ENCODE measurements around the gene STK39.
A peak's percentile ranks its signal among the peaks of the same experiment; 100 is the strongest.

Gene STK39

GRCh38 chr2:167966937-167967913 lies 280.2 kb downstream of the STK39 start:
- Histone ChIP-seq H3K9ac (ENCODE audit: low read length in 2 of 2) (peak overlapping the region in 1 of 2 donors; percentile 19), H3K4me1 (ENCODE audit: control insufficient read depth, insufficient read depth, low read length) (peaks cover 12% of the 10 kb centered on the region), H3K4me3 (ENCODE audit: low read length in 2 of 2) (no peak overlapping the region), H3K27ac (ENCODE audit: low read length) (peak overlapping the region; percentile 24), H3K36me3 (ENCODE audit: control insufficient read depth in 2 of 2, insufficient read depth in 2 of 2, low read length in 2 of 2) (peaks cover 4 to 5% of the 10 kb centered on the region in 2 donors), H3K27me3 (ENCODE audit: control insufficient read depth in 1 of 2, insufficient read depth in 2 of 2, low read length in 2 of 2) (no peaks in the 10 kb centered on the region), H3K9me3 (ENCODE audit: control insufficient read depth in 2 of 2, low read length in 2 of 2) (no peaks in the 10 kb centered on the region)

GRCh38 chr2:167965907-167966761 lies 281.3 kb downstream of the STK39 start:
- Histone ChIP-seq H3K36me3 (ENCODE audit: control insufficient read depth in 2 of 2, insufficient read depth in 2 of 2, low read length in 2 of 2) (peaks cover 4 to 6% of the 10 kb centered on the region in 2 donors), H3K4me1 (ENCODE audit: control insufficient read depth, insufficient read depth, low read length) (peaks cover 12% of the 10 kb centered on the region), H3K27ac (ENCODE audit: low read length) (no peak overlapping the region), H3K9me3 (ENCODE audit: control insufficient read depth in 2 of 2, low read length in 2 of 2) (no peaks in the 10 kb centered on the region), H3K4me3 (ENCODE audit: low read length in 2 of 2) (no peak overlapping the region), H3K27me3 (ENCODE audit: control insufficient read depth in 1 of 2, insufficient read depth in 2 of 2, low read length in 2 of 2) (no peaks in the 10 kb centered on the region), H3K9ac (ENCODE audit: low read length in 2 of 2) (no peak overlapping the region)

- Histone ChIP-seq H3K9me3 (ENCODE audit: control insufficient read depth in 2 of 2, low read length in 2 of 2) (no peaks in the 10 kb centered on the region), H3K27me3 (ENCODE audit: control insufficient read depth in 1 of 2, insufficient read depth in 2 of 2, low read length in 2 of 2) (no peaks in the 10 kb centered on the region), H3K27ac (ENCODE audit: low read length) (no peak overlapping the region), H3K4me3 (ENCODE audit: low read length in 2 of 2) (no peak overlapping the region), H3K9ac (ENCODE audit: low read length in 2 of 2) (no peak overlapping the region), H3K4me1 (ENCODE audit: control insufficient read depth, insufficient read depth, low read length) (peaks cover 12% of the 10 kb centered on the region), H3K36me3 (ENCODE audit: control insufficient read depth in 2 of 2, insufficient read depth in 2 of 2, low read length in 2 of 2) (peaks cover 4 to 6% of the 10 kb centered on the region in 2 donors)
These were observed 282.6 kb downstream of the STK39 start for GRCh38 chr2:167964650-167965413.

- Histone ChIP-seq H3K9me3 (ENCODE audit: control insufficient read depth in 2 of 2, low read length in 2 of 2) (no peaks in the 10 kb centered on the region), H3K4me1 (ENCODE audit: control insufficient read depth, insufficient read depth, low read length) (peaks cover 12% of the 10 kb centered on the region), H3K27ac (ENCODE audit: low read length) (no peak overlapping the region), H3K36me3 (ENCODE audit: control insufficient read depth in 2 of 2, insufficient read depth in 2 of 2, low read length in 2 of 2) (peaks cover 4 to 6% of the 10 kb centered on the region in 2 donors), H3K9ac (ENCODE audit: low read length in 2 of 2) (no peak overlapping the region), H3K4me3 (ENCODE audit: low read length in 2 of 2) (no peak overlapping the region), H3K27me3 (ENCODE audit: control insufficient read depth in 1 of 2, insufficient read depth in 2 of 2, low read length in 2 of 2) (no peaks in the 10 kb centered on the region)
These were observed 283.3 kb downstream of the STK39 start for GRCh38 chr2:167963899-167964649.

GRCh38 chr2:167962436-167963226 lies 284.8 kb downstream of the STK39 start:
- no peaks in the 10 kb centered on the region for H3K9me3 ChIP-seq (ENCODE audit: control insufficient read depth in 2 of 2, low read length in 2 of 2)
- H3K36me3 ChIP-seq (ENCODE audit: control insufficient read depth in 2 of 2, insufficient read depth in 2 of 2, low read length in 2 of 2) = peaks cover 4 to 6% of the 10 kb centered on the region in 2 donors
- H3K4me1 ChIP-seq (ENCODE audit: control insufficient read depth, insufficient read depth, low read length) = peaks cover 12% of the 10 kb centered on the region
- no peak overlapping the region for H3K9ac ChIP-seq (ENCODE audit: low read length in 2 of 2)
- no peaks in the 10 kb centered on the region for H3K27me3 ChIP-seq (ENCODE audit: control insufficient read depth in 1 of 2, insufficient read depth in 2 of 2, low read length in 2 of 2)
- no peak overlapping the region for H3K4me3 ChIP-seq (ENCODE audit: low read length in 2 of 2)
- H3K27ac ChIP-seq (ENCODE audit: low read length) = no peak overlapping the region

GRCh38 chr2:167961536-167962048 lies 285.8 kb downstream of the STK39 start:
- H3K9me3 ChIP-seq (ENCODE audit: control insufficient read depth in 2 of 2, low read length in 2 of 2) = no peaks in the 10 kb centered on the region
- no peak overlapping the region for H3K4me3 ChIP-seq (ENCODE audit: low read length in 2 of 2)
- no peaks in the 10 kb centered on the region for H3K27me3 ChIP-seq (ENCODE audit: control insufficient read depth in 1 of 2, insufficient read depth in 2 of 2, low read length in 2 of 2)
- H3K4me1 ChIP-seq (ENCODE audit: control insufficient read depth, insufficient read depth, low read length) = peaks cover 5% of the 10 kb centered on the region
- peaks cover 4 to 11% of the 10 kb centered on the region in 2 donors for H3K36me3 ChIP-seq (ENCODE audit: control insufficient read depth in 2 of 2, insufficient read depth in 2 of 2, low read length in 2 of 2)
- no peak overlapping the region for H3K27ac ChIP-seq (ENCODE audit: low read length)
- no peak overlapping the region for H3K9ac ChIP-seq (ENCODE audit: low read length in 2 of 2)

GRCh38 chr2:167960089-167960747 lies 287.2 kb downstream of the STK39 start:
- Histone ChIP-seq H3K9me3 (ENCODE audit: control insufficient read depth in 2 of 2, low read length in 2 of 2) (no peaks in the 10 kb centered on the region), H3K9ac (ENCODE audit: low read length in 2 of 2) (no peak overlapping the region), H3K27ac (ENCODE audit: low read length) (no peak overlapping the region), H3K36me3 (ENCODE audit: control insufficient read depth in 2 of 2, insufficient read depth in 2 of 2, low read length in 2 of 2) (peaks cover 4 to 14% of the 10 kb centered on the region in 2 donors), H3K27me3 (ENCODE audit: control insufficient read depth in 1 of 2, insufficient read depth in 2 of 2, low read length in 2 of 2) (no peaks in the 10 kb centered on the region), H3K4me3 (ENCODE audit: low read length in 2 of 2) (no peak overlapping the region), H3K4me1 (ENCODE audit: control insufficient read depth, insufficient read depth, low read length) (no peaks in the 10 kb centered on the region)

GRCh38 chr2:167957662-167958061 lies 289.7 kb downstream of the STK39 start:
- H3K27ac ChIP-seq (ENCODE audit: low read length) = no peak overlapping the region
- H3K27me3 ChIP-seq (ENCODE audit: control insufficient read depth in 1 of 2, insufficient read depth in 2 of 2, low read length in 2 of 2) = no peaks in the 10 kb centered on the region
- peaks cover 0 to 10% of the 10 kb centered on the region in 2 donors for H3K36me3 ChIP-seq (ENCODE audit: control insufficient read depth in 2 of 2, insufficient read depth in 2 of 2, low read length in 2 of 2)
- no peaks in the 10 kb centered on the region for H3K9me3 ChIP-seq (ENCODE audit: control insufficient read depth in 2 of 2, low read length in 2 of 2)
- H3K9ac ChIP-seq (ENCODE audit: low read length in 2 of 2) = no peak overlapping the region
- no peak overlapping the region for H3K4me3 ChIP-seq (ENCODE audit: low read length in 2 of 2)
- H3K4me1 ChIP-seq (ENCODE audit: control insufficient read depth, insufficient read depth, low read length) = no peaks in the 10 kb centered on the region
